Mesendoderm (in vitro differentiated cells): ENCODE results near the gene ARG2.

ENCODE experiments used
- DNase-seq: peaks from one replicate; pipeline ENCODE4 v3.0.0; 2013
- H2AK5ac ChIP-seq: 2 replicates; pipeline ENCODE4 v1.6.1; 2013; ENCODE audit warnings: low read length, inconsistent platforms
- H2BK120ac ChIP-seq: 2 replicates; pipeline ENCODE4 v1.6.1; 2013; ENCODE audit warnings: low read depth, mild to moderate bottlenecking, low read length, moderate library complexity, mixed read lengths
- H2BK15ac ChIP-seq: replicated peaks from 2 replicates; pipeline ENCODE4 v1.6.1; 2013; ENCODE audit warnings: low read depth, mild to moderate bottlenecking, moderate library complexity
- H2BK5ac ChIP-seq: 2 replicates; pipeline ENCODE4 v1.6.1; 2013; ENCODE audit warnings: low read length, inconsistent platforms
- H3K18ac ChIP-seq: 2 replicates; pipeline ENCODE4 v1.6.1; 2013; ENCODE audit warnings: mild to moderate bottlenecking, low read length, mixed read lengths
- H3K23ac ChIP-seq: one replicate; pipeline ENCODE4 v1.6.1; 2013; ENCODE audit warnings: low read length
- H3K27ac ChIP-seq: 2 replicates; pipeline ENCODE4 v1.5.1; 2013; ENCODE audit warnings: low read depth, mild to moderate bottlenecking, inconsistent platforms, low read length, moderate library complexity
- H3K27me3 ChIP-seq: 2 replicates; pipeline ENCODE4 v1.6.1; 2013; ENCODE audit warnings: low read length, control low read depth, mild to moderate bottlenecking, inconsistent platforms; ENCODE audit not compliant: insufficient read depth, poor library complexity
- H3K36me3 ChIP-seq: 2 replicates; pipeline ENCODE4 v1.6.1; 2013; ENCODE audit warnings: low read length, inconsistent platforms; ENCODE audit not compliant: control insufficient read depth, insufficient read depth
- H3K4ac ChIP-seq: one replicate; pipeline ENCODE4 v1.6.1; 2013; ENCODE audit warnings: low read depth, mild to moderate bottlenecking, low read length, moderate library complexity
- H3K4me1 ChIP-seq: 2 replicates; pipeline ENCODE4 v1.6.1; 2013; ENCODE audit warnings: low read depth, low read length, inconsistent platforms; ENCODE audit not compliant: control insufficient read depth
- H3K4me2 ChIP-seq: 2 replicates; pipeline ENCODE4 v1.6.1; 2013; ENCODE audit warnings: low read length
- H3K4me3 ChIP-seq: 2 replicates; pipeline ENCODE4 v1.5.1; 2013; ENCODE audit warnings: mild to moderate bottlenecking, low read length
- H3K56ac ChIP-seq: one replicate; pipeline ENCODE4 v1.6.1; 2013; ENCODE audit warnings: low read length
- H3K79me1 ChIP-seq: 2 replicates; pipeline ENCODE4 v1.6.1; 2013; ENCODE audit warnings: low read length, inconsistent platforms
- H3K79me2 ChIP-seq: 2 replicates; pipeline ENCODE4 v1.6.1; 2013; ENCODE audit warnings: mild to moderate bottlenecking, low read length; ENCODE audit not compliant: control insufficient read depth, insufficient read depth
- H3K9ac ChIP-seq: 2 replicates; pipeline ENCODE4 v1.6.1; 2013; ENCODE audit warnings: low read length, inconsistent platforms
- H4K5ac ChIP-seq: one replicate; pipeline ENCODE4 v1.6.1; 2013; ENCODE audit warnings: low read length
- H4K8ac ChIP-seq: one replicate; pipeline ENCODE4 v1.6.1; 2013; ENCODE audit warnings: low read depth, mild to moderate bottlenecking, control low read depth, low read length, moderate library complexity
- WGBS: extraction: QIAGEN DNeasy Blood & Tissue Kit; methylation state at CpG from one replicate; pipeline ENCODE4 v1.1.7; 2013; ENCODE audit warnings: low lambda C conversion rate, missing lambda C conversion rate; ENCODE audit not compliant: insufficient coverage; ENCODE audit errors: extremely low coverage; 5-methylcytosine and 5-hydroxymethylcytosine counted together

The ARG2 gene

GRCh38 chr14:67573228-67574010 lies 46.3 kb upstream of the ARG2 start:
- H3K4me1 ChIP-seq, result no peaks in the 10 kb centered on the region
- H3K4ac ChIP-seq, result no peak overlapping the region
- H3K27ac ChIP-seq, result no peak overlapping the region
- no CpG with 5 or more reads among the region's 15 CpGs for WGBS
- H3K56ac ChIP-seq, result no peak overlapping the region
- no peak overlapping the region for H3K4me2 ChIP-seq
- no peak overlapping the region for H3K23ac ChIP-seq
- no peak overlapping the region for H3K9ac ChIP-seq
- no peaks in the 10 kb centered on the region for H3K79me2 ChIP-seq
- H2BK120ac ChIP-seq, result no peak overlapping the region
- no peak overlapping the region for H4K8ac ChIP-seq
- no peak overlapping the region for H2AK5ac ChIP-seq
- no peaks in the 10 kb centered on the region for H3K79me1 ChIP-seq
- no peak overlapping the region for H2BK15ac ChIP-seq
- H4K5ac ChIP-seq, result no peak overlapping the region
- no peak overlapping the region for H3K18ac ChIP-seq
- DNase-seq, result no peak
- no peak overlapping the region for H3K4me3 ChIP-seq
- no peaks in the 10 kb centered on the region for H3K27me3 ChIP-seq
- H2BK5ac ChIP-seq, result no peak overlapping the region
- H3K36me3 ChIP-seq, result no peaks in the 10 kb centered on the region

- Histone ChIP-seq H2BK5ac (no peak overlapping the region), H3K27me3 (no peaks in the 10 kb centered on the region), H4K8ac (no peak overlapping the region), H2BK15ac (no peak overlapping the region), H3K18ac (no peak overlapping the region), H3K56ac (no peak overlapping the region), H3K9ac (no peak overlapping the region), H3K27ac (no peak overlapping the region), H3K4me1 (no peaks in the 10 kb centered on the region), H3K4me2 (no peak overlapping the region), H3K4ac (no peak overlapping the region), H3K23ac (no peak overlapping the region), H2AK5ac (no peak overlapping the region), H3K36me3 (peaks cover 3% of the 10 kb centered on the region), H3K4me3 (no peak overlapping the region), H4K5ac (no peak overlapping the region), H3K79me1 (no peaks in the 10 kb centered on the region), H2BK120ac (no peak overlapping the region), H3K79me2 (no peaks in the 10 kb centered on the region)
- WGBS, result no CpG with 5 or more reads among the region's 14 CpGs
- DNase-seq, result no peak
Observed at GRCh38 chr14:67574156-67574555, 45.6 kb upstream of the ARG2 start.

GRCh38 chr14:67574806-67575205 lies 44.9 kb upstream of the ARG2 start:
- Histone ChIP-seq H3K18ac (no peak overlapping the region), H3K27ac (no peak overlapping the region), H3K79me2 (no peaks in the 10 kb centered on the region), H3K23ac (no peak overlapping the region), H3K56ac (no peak overlapping the region), H2BK120ac (no peak overlapping the region), H2AK5ac (no peak overlapping the region), H3K9ac (no peak overlapping the region), H2BK15ac (no peak overlapping the region), H3K36me3 (peaks cover 3% of the 10 kb centered on the region), H2BK5ac (no peak overlapping the region), H4K5ac (no peak overlapping the region), H3K4ac (no peak overlapping the region), H3K4me1 (no peaks in the 10 kb centered on the region), H4K8ac (no peak overlapping the region), H3K4me3 (no peak overlapping the region), H3K79me1 (no peaks in the 10 kb centered on the region), H3K27me3 (no peaks in the 10 kb centered on the region), H3K4me2 (no peak overlapping the region)
- WGBS, result no CpG with 5 or more reads among the region's 7 CpGs
- no peak for DNase-seq

GRCh38 chr14:67575684-67576083 lies 44.0 kb upstream of the ARG2 start:
- Histone ChIP-seq H4K8ac (no peak overlapping the region), H2BK15ac (no peak overlapping the region), H3K4me3 (no peak overlapping the region), H2BK5ac (no peak overlapping the region), H3K18ac (no peak overlapping the region), H2AK5ac (no peak overlapping the region), H3K9ac (no peak overlapping the region), H2BK120ac (no peak overlapping the region), H3K79me2 (no peaks in the 10 kb centered on the region), H3K27me3 (no peaks in the 10 kb centered on the region), H3K36me3 (peaks cover 3% of the 10 kb centered on the region), H3K56ac (no peak overlapping the region), H3K4ac (no peak overlapping the region), H3K4me1 (no peaks in the 10 kb centered on the region), H3K79me1 (no peaks in the 10 kb centered on the region), H4K5ac (no peak overlapping the region), H3K27ac (no peak overlapping the region), H3K23ac (no peak overlapping the region), H3K4me2 (no peak overlapping the region)
- no CpG with 5 or more reads among the region's 9 CpGs for WGBS
- DNase-seq, result no peak

GRCh38 chr14:67576216-67576955 lies 43.3 kb upstream of the ARG2 start:
- H3K27ac ChIP-seq, result no peak overlapping the region
- no peaks in the 10 kb centered on the region for H3K27me3 ChIP-seq
- no peak overlapping the region for H3K4me3 ChIP-seq
- no peak overlapping the region for H3K4ac ChIP-seq
- H3K23ac ChIP-seq, result no peak overlapping the region
- H3K4me1 ChIP-seq, result no peaks in the 10 kb centered on the region
- no peak overlapping the region for H4K5ac ChIP-seq
- no peak overlapping the region for H2AK5ac ChIP-seq
- H3K36me3 ChIP-seq, result peaks cover 3% of the 10 kb centered on the region
- H3K4me2 ChIP-seq, result no peak overlapping the region
- H3K56ac ChIP-seq, result no peak overlapping the region
- no peak overlapping the region for H2BK120ac ChIP-seq
- WGBS, result no CpG with 5 or more reads among the region's 7 CpGs
- no peaks in the 10 kb centered on the region for H3K79me1 ChIP-seq
- no peak overlapping the region for H2BK5ac ChIP-seq
- H3K18ac ChIP-seq, result no peak overlapping the region
- DNase-seq, result no peak
- H4K8ac ChIP-seq, result no peak overlapping the region
- no peaks in the 10 kb centered on the region for H3K79me2 ChIP-seq
- no peak overlapping the region for H3K9ac ChIP-seq
- no peak overlapping the region for H2BK15ac ChIP-seq
